ENCODE data around the gene PIGB. TPM values are rescaled to one million over a fixed set of nuclear protein-coding genes. Genes with fewer than 3 reads are reported as not detected.

Gene PIGB
- total RNA-seq, 2 experiments from 2014 or later, result 10.3 to 27.6 TPM

- Histone ChIP-seq H3K4me1 (ENCODE audit: insufficient read depth, low read length, poor library complexity, severe bottlenecking) (peaks cover 7% of the 10 kb centered on the region), H3K9me3 (ENCODE audit: low read length) (no peaks in the 10 kb centered on the region), H3K27ac (ENCODE audit: low read depth, low read length, poor library complexity, severe bottlenecking) (no peak overlapping the region), H2AFZ (ENCODE audit: low read length) (no peak overlapping the region), H3K4me2 (ENCODE audit: low read length) (no peak overlapping the region), H3K79me2 (ENCODE audit: insufficient read depth, low read depth, low read length) (no peaks in the 10 kb centered on the region), H3K9me2 (ENCODE audit: insufficient read depth, low read length) (no peaks in the 10 kb centered on the region), H3K4me3 (ENCODE audit: low read depth, low read length, poor library complexity, severe bottlenecking) (no peak overlapping the region), H3K36me3 (ENCODE audit: insufficient read depth, low read length) (no peaks in the 10 kb centered on the region), H4K20me1 (ENCODE audit: insufficient read depth, low read length) (no peaks in the 10 kb centered on the region)
- TF ChIP-seq CTCF (conservative IDR thresholded peaks at IDR 0.05; ENCODE audit: low read length) (no peak), EZH2phosphoT487 (IDR thresholded peaks at IDR 0.05; ENCODE audit: borderline replicate concordance, low read depth, low read length) (no peak)
- ChIA-PET CTCF (ENCODE audit: unreplicated experiment) (no interaction called here), POLR2A (interaction anchor here (0.8 to 1.1 kb wide), 2 partner anchors 12 to 61 kb away, joined by 3 to 5 read pairs; no protein-coding TSS in a partner anchor)
- DNase-seq (ENCODE audit: low spot score), result no peak
- intact Hi-C loops (cut with micrococcal nuclease; ENCODE audit: unreplicated experiment), result no loop called here
- no TSS peak for BruUV-seq (replicated peaks)
Observed at GRCh38 chr15:55282284-55282833, 36.7 kb upstream of the PIGB start.

- H3K27ac ChIP-seq (ENCODE audit: low read depth, low read length, poor library complexity, severe bottlenecking), result no peak overlapping the region
- no peak overlapping the region for H3K4me3 ChIP-seq (ENCODE audit: low read depth, low read length, poor library complexity, severe bottlenecking)
- H3K4me2 ChIP-seq (ENCODE audit: low read length), result no peak overlapping the region
- POLR2A ChIA-PET, result no interaction called here
- CTCF ChIA-PET (ENCODE audit: unreplicated experiment), result no interaction called here
- no TSS peak for BruUV-seq (replicated peaks)
- no peak for DNase-seq (ENCODE audit: low spot score)
- no peaks in the 10 kb centered on the region for H3K36me3 ChIP-seq (ENCODE audit: insufficient read depth, low read length)
- peaks cover 8% of the 10 kb centered on the region for H3K4me1 ChIP-seq (ENCODE audit: insufficient read depth, low read length, poor library complexity, severe bottlenecking)
- TF ChIP-seq CTCF (conservative IDR thresholded peaks at IDR 0.05; ENCODE audit: low read length) (no peak), EZH2phosphoT487 (IDR thresholded peaks at IDR 0.05; ENCODE audit: borderline replicate concordance, low read depth, low read length) (no peak)
- no peak overlapping the region for H2AFZ ChIP-seq (ENCODE audit: low read length)
- no peaks in the 10 kb centered on the region for H4K20me1 ChIP-seq (ENCODE audit: insufficient read depth, low read length)
- H3K9me3 ChIP-seq (ENCODE audit: low read length), result no peaks in the 10 kb centered on the region
- no peaks in the 10 kb centered on the region for H3K79me2 ChIP-seq (ENCODE audit: insufficient read depth, low read depth, low read length)
- intact Hi-C loops (cut with micrococcal nuclease; ENCODE audit: unreplicated experiment), result no loop called here
- no peaks in the 10 kb centered on the region for H3K9me2 ChIP-seq (ENCODE audit: insufficient read depth, low read length)
Observed at GRCh38 chr15:55283379-55284147, 35.5 kb upstream of the PIGB start.

- peaks cover 15% of the 10 kb centered on the region for H3K4me1 ChIP-seq (ENCODE audit: insufficient read depth, low read length, poor library complexity, severe bottlenecking)
Observed at GRCh38 chr15:55284426-55284825, 34.6 kb upstream of the PIGB start.

More at GRCh38 chr15:55284426-55284825, 34.6 kb upstream of the PIGB start:
- BruUV-seq (replicated peaks), result no TSS peak
- Histone ChIP-seq H3K79me2 (ENCODE audit: insufficient read depth, low read depth, low read length) (no peaks in the 10 kb centered on the region), H2AFZ (ENCODE audit: low read length) (no peak overlapping the region), H3K9me2 (ENCODE audit: insufficient read depth, low read length) (no peaks in the 10 kb centered on the region), H3K36me3 (ENCODE audit: insufficient read depth, low read length) (no peaks in the 10 kb centered on the region), H3K4me3 (ENCODE audit: low read depth, low read length, poor library complexity, severe bottlenecking) (no peak overlapping the region), H3K9me3 (ENCODE audit: low read length) (no peaks in the 10 kb centered on the region), H4K20me1 (ENCODE audit: insufficient read depth, low read length) (no peaks in the 10 kb centered on the region), H3K4me2 (ENCODE audit: low read length) (no peak overlapping the region), H3K27ac (ENCODE audit: low read depth, low read length, poor library complexity, severe bottlenecking) (no peak overlapping the region)
- TF ChIP-seq CTCF (conservative IDR thresholded peaks at IDR 0.05; ENCODE audit: low read length) (no peak), EZH2phosphoT487 (IDR thresholded peaks at IDR 0.05; ENCODE audit: borderline replicate concordance, low read depth, low read length) (no peak)
- no peak for DNase-seq (ENCODE audit: low spot score)
- intact Hi-C loops (cut with micrococcal nuclease; ENCODE audit: unreplicated experiment), result no loop called here
- CTCF ChIA-PET (ENCODE audit: unreplicated experiment), result no interaction called here
- POLR2A ChIA-PET, result no interaction called here
